ENCODE results near the gene KRT16. TPM values are rescaled to one million over a fixed set of nuclear protein-coding genes. Genes with fewer than 3 reads are reported as not detected.

KRT16 gene
- total and polyA plus RNA-seq, 2 donors (not counting 1 experiment from before 2014, with no cell fraction given), result not detected

GRCh38 chr17:41638194-41638593, 25.6 kb upstream of the KRT16 start:
- ATAC-seq (ENCODE audit: low read depth) (no peak), DNase-seq (no peak)
- WGBS (ENCODE audit: insufficient coverage), result 74% methylated on average over 3 of the region's 5 CpGs
- CTCF ChIA-PET, result no interaction called here
- Mint-ChIP-seq H3K27me3 (no peaks in the 10 kb centered on the region), H3K4me3 (no peak overlapping the region), H3K9me3 (ENCODE audit: insufficient read depth) (no peaks in the 10 kb centered on the region), H3K4me1 (no peaks in the 10 kb centered on the region), H3K27ac (no peak overlapping the region)
- Histone ChIP-seq H3K36me3 (replicated peaks in 1 of 2; ENCODE audit: control extremely low read depth in 1 of 2, control insufficient read depth in 1 of 2, extremely low read depth in 1 of 2, insufficient read depth in 2 of 2, low read length in 1 of 2) (no peaks in the 10 kb centered on the region), H3K4me2 (replicated peaks; ENCODE audit: low read depth, low read length, poor library complexity, severe bottlenecking) (no peak overlapping the region), H3K27me3 (replicated peaks in 1 of 4; ENCODE audit: control extremely low read depth in 1 of 4, control insufficient read depth in 3 of 4, insufficient read depth in 4 of 4, low read length in 3 of 4) (peaks cover 0 to 2% (median 0%) of the 10 kb centered on the region in 4 experiments), H3K9me3 (ENCODE audit: control extremely low read depth in 1 of 3, control insufficient read depth in 2 of 3, insufficient read depth in 1 of 3, low read length in 2 of 3) (no peaks in the 10 kb centered on the region), H3K4me1 (ENCODE audit: control insufficient read depth in 2 of 2, insufficient read depth in 2 of 2, low read length in 2 of 2) (no peaks in the 10 kb centered on the region), H3K4me3 (ENCODE audit: control extremely low read depth in 1 of 5, extremely low read depth in 1 of 5, insufficient read depth in 1 of 5, low read depth in 2 of 5, low read length in 4 of 5) (no peak overlapping the region), H3K9ac (ENCODE audit: low read length) (no peak overlapping the region), H3K27ac (ENCODE audit: low read length in 2 of 2) (no peak overlapping the region), H4K20me1 (ENCODE audit: control insufficient read depth, insufficient read depth, low read length, poor library complexity, severe bottlenecking) (no peaks in the 10 kb centered on the region), H2AFZ (ENCODE audit: insufficient read depth, low read depth, low read length, poor library complexity, severe bottlenecking) (no peak overlapping the region), H3K79me2 (ENCODE audit: control insufficient read depth, insufficient read depth, low read length) (no peaks in the 10 kb centered on the region)
- POLR2A ChIA-PET, result no interaction called here
- intact Hi-C loops (cut with micrococcal nuclease), result no loop called here
- TF ChIP-seq EZH2 (IDR thresholded peaks at IDR 0.05; ENCODE audit: borderline replicate concordance, insufficient read depth, low read depth, low read length, poor library complexity, severe bottlenecking) (no peak), CTCF (IDR thresholded peaks at IDR 0.05) (no peak)

- Histone ChIP-seq H3K4me2 (replicated peaks; ENCODE audit: low read depth, low read length, poor library complexity, severe bottlenecking) (no peak overlapping the region), H2AFZ (ENCODE audit: insufficient read depth, low read depth, low read length, poor library complexity, severe bottlenecking) (no peak overlapping the region), H3K9me3 (ENCODE audit: control extremely low read depth in 1 of 3, control insufficient read depth in 2 of 3, insufficient read depth in 1 of 3, low read length in 2 of 3) (no peaks in the 10 kb centered on the region), H3K4me1 (ENCODE audit: control insufficient read depth in 2 of 2, insufficient read depth in 2 of 2, low read length in 2 of 2) (no peaks in the 10 kb centered on the region), H3K27me3 (replicated peaks in 1 of 4; ENCODE audit: control extremely low read depth in 1 of 4, control insufficient read depth in 3 of 4, insufficient read depth in 4 of 4, low read length in 3 of 4) (peaks cover 0 to 2% (median 0%) of the 10 kb centered on the region in 4 experiments), H3K27ac (ENCODE audit: low read length in 2 of 2) (no peak overlapping the region), H3K79me2 (ENCODE audit: control insufficient read depth, insufficient read depth, low read length) (no peaks in the 10 kb centered on the region), H3K4me3 (ENCODE audit: control extremely low read depth in 1 of 5, extremely low read depth in 1 of 5, insufficient read depth in 1 of 5, low read depth in 2 of 5, low read length in 4 of 5) (no peak overlapping the region), H4K20me1 (ENCODE audit: control insufficient read depth, insufficient read depth, low read length, poor library complexity, severe bottlenecking) (no peaks in the 10 kb centered on the region), H3K9ac (ENCODE audit: low read length) (no peak overlapping the region), H3K36me3 (replicated peaks in 1 of 2; ENCODE audit: control extremely low read depth in 1 of 2, control insufficient read depth in 1 of 2, extremely low read depth in 1 of 2, insufficient read depth in 2 of 2, low read length in 1 of 2) (no peaks in the 10 kb centered on the region)
- WGBS (ENCODE audit: insufficient coverage), result 88% methylated on average over 9 of the region's 9 CpGs
- no peak overlapping the region for H3K4me3 Mint-ChIP-seq
- ChIA-PET POLR2A (no interaction called here), CTCF (no interaction called here)
- no peaks in the 10 kb centered on the region for H3K4me1 Mint-ChIP-seq
- TF ChIP-seq CTCF (IDR thresholded peaks at IDR 0.05) (no peak), EZH2 (IDR thresholded peaks at IDR 0.05; ENCODE audit: borderline replicate concordance, insufficient read depth, low read depth, low read length, poor library complexity, severe bottlenecking) (no peak)
- intact Hi-C loops (cut with micrococcal nuclease), result no loop called here
- no peaks in the 10 kb centered on the region for H3K27me3 Mint-ChIP-seq
- DNase-seq (no peak), ATAC-seq (ENCODE audit: low read depth) (no peak)
- no peak overlapping the region for H3K27ac Mint-ChIP-seq
- H3K9me3 Mint-ChIP-seq (ENCODE audit: insufficient read depth), result no peaks in the 10 kb centered on the region
These were observed 24.1 kb upstream of the KRT16 start for GRCh38 chr17:41636652-41637051.

Data from B cell (primary cell).